ENCODE results near the gene VWC2.

VWC2 gene

GRCh38 chr7:49773218-49773935 is at the start of gene VWC2:
Gene VWC2, plus strand, starts transcription at chr7:49773638. Its CDS starts 1,798 bp downstream, at chr7:49775436.
- Mint-ChIP-seq H3K4me1 (peaks cover 8% of the 10 kb centered on the region), H3K27ac (peak within 1 kb of the TSS; percentile 71)

GRCh38 chr7:49724071-49724470 is 49.4 kb upstream of the VWC2 start:
- CTCF ChIA-PET, result no interaction called here
- Mint-ChIP-seq H3K4me3 (no peak overlapping the region), H3K9me3 (no peaks in the 10 kb centered on the region), H3K4me1 (no peaks in the 10 kb centered on the region), H3K36me3 (no peaks in the 10 kb centered on the region), H3K27ac (no peak overlapping the region), H3K27me3 (no peaks in the 10 kb centered on the region)
- DNase-seq, result no peak

More at GRCh38 chr7:49773218-49773935, at the start of gene VWC2:
- Mint-ChIP-seq H3K27me3 (peaks cover 81% of the 10 kb centered on the region), H3K4me3 (no peak within 1 kb of the TSS), H3K36me3 (peaks cover 3% of the 10 kb centered on the region), H3K9me3 (no peaks in the 10 kb centered on the region)
- DNase-seq, result no peak
- CTCF ChIA-PET, result no interaction called here

- Mint-ChIP-seq H3K27me3 (no peaks in the 10 kb centered on the region), H3K4me1 (no peaks in the 10 kb centered on the region), H3K27ac (no peak overlapping the region), H3K4me3 (no peak overlapping the region), H3K9me3 (no peaks in the 10 kb centered on the region), H3K36me3 (no peaks in the 10 kb centered on the region)
- DNase-seq, result no peak
- CTCF ChIA-PET, result no interaction called here
Measured at GRCh38 chr7:49731836-49732235, 41.6 kb upstream of the VWC2 start.

GRCh38 chr7:49762666-49763065 is 10.8 kb upstream of the VWC2 start:
- Mint-ChIP-seq H3K9me3 (no peaks in the 10 kb centered on the region), H3K27me3 (no peaks in the 10 kb centered on the region), H3K4me1 (no peaks in the 10 kb centered on the region), H3K27ac (no peak overlapping the region), H3K4me3 (no peak overlapping the region), H3K36me3 (no peaks in the 10 kb centered on the region)
- CTCF ChIA-PET, result no interaction called here
- no peak for DNase-seq

- H3K4me3 Mint-ChIP-seq, result no peak overlapping the region
- H3K9me3 Mint-ChIP-seq, result no peaks in the 10 kb centered on the region
Measured at GRCh38 chr7:49763791-49764190, 9.6 kb upstream of the VWC2 start.

GRCh38 chr7:49766966-49767365 is 6.5 kb upstream of the VWC2 start:
- H3K4me3 Mint-ChIP-seq, result no peak overlapping the region
- H3K9me3 Mint-ChIP-seq, result no peaks in the 10 kb centered on the region
- no peaks in the 10 kb centered on the region for H3K4me1 Mint-ChIP-seq
- CTCF ChIA-PET, result no interaction called here
- no peaks in the 10 kb centered on the region for H3K36me3 Mint-ChIP-seq
- no peak overlapping the region for H3K27ac Mint-ChIP-seq
- no peak for DNase-seq
- peaks cover 22% of the 10 kb centered on the region for H3K27me3 Mint-ChIP-seq

More at GRCh38 chr7:49763791-49764190, 9.6 kb upstream of the VWC2 start:
- no peak for DNase-seq
- no peaks in the 10 kb centered on the region for H3K27me3 Mint-ChIP-seq
- CTCF ChIA-PET, result no interaction called here
- H3K27ac Mint-ChIP-seq, result no peak overlapping the region
- H3K36me3 Mint-ChIP-seq, result no peaks in the 10 kb centered on the region
- H3K4me1 Mint-ChIP-seq, result no peaks in the 10 kb centered on the region

GRCh38 chr7:49767719-49768118 is 5.7 kb upstream of the VWC2 start:
- H3K4me1 Mint-ChIP-seq, result peaks cover 1% of the 10 kb centered on the region

GRCh38 chr7:49768254-49768653 is 5.2 kb upstream of the VWC2 start:
- Mint-ChIP-seq H3K36me3 (peaks cover 3% of the 10 kb centered on the region), H3K27ac (no peak overlapping the region), H3K4me1 (peaks cover 6% of the 10 kb centered on the region), H3K9me3 (no peaks in the 10 kb centered on the region), H3K27me3 (peaks cover 35% of the 10 kb centered on the region), H3K4me3 (no peak overlapping the region)
- CTCF ChIA-PET, result no interaction called here
- DNase-seq, result no peak

More at GRCh38 chr7:49767719-49768118, 5.7 kb upstream of the VWC2 start:
- Mint-ChIP-seq H3K27me3 (peaks cover 30% of the 10 kb centered on the region), H3K36me3 (no peaks in the 10 kb centered on the region), H3K4me3 (no peak overlapping the region), H3K27ac (no peak overlapping the region), H3K9me3 (no peaks in the 10 kb centered on the region)
- DNase-seq, result no peak
- CTCF ChIA-PET, result no interaction called here

- no peaks in the 10 kb centered on the region for H3K9me3 Mint-ChIP-seq
- no peak for DNase-seq
- no peak overlapping the region for H3K4me3 Mint-ChIP-seq
- peaks cover 3% of the 10 kb centered on the region for H3K36me3 Mint-ChIP-seq
- CTCF ChIA-PET, result no interaction called here
- H3K4me1 Mint-ChIP-seq, result peaks cover 6% of the 10 kb centered on the region
- H3K27ac Mint-ChIP-seq, result no peak overlapping the region
- peaks cover 41% of the 10 kb centered on the region for H3K27me3 Mint-ChIP-seq
Measured at GRCh38 chr7:49768835-49769234, 4.6 kb upstream of the VWC2 start.

- peaks cover 6% of the 10 kb centered on the region for H3K4me1 Mint-ChIP-seq
- H3K27me3 Mint-ChIP-seq, result peaks cover 46% of the 10 kb centered on the region
- H3K4me3 Mint-ChIP-seq, result no peak overlapping the region
- H3K36me3 Mint-ChIP-seq, result peaks cover 3% of the 10 kb centered on the region
- no peaks in the 10 kb centered on the region for H3K9me3 Mint-ChIP-seq
- CTCF ChIA-PET, result no interaction called here
- H3K27ac Mint-ChIP-seq, result no peak overlapping the region
- DNase-seq, result no peak
Measured at GRCh38 chr7:49769285-49769857, 4.1 kb upstream of the VWC2 start.

GRCh38 chr7:49770838-49771237 is 2.6 kb upstream of the VWC2 start:
- Mint-ChIP-seq H3K9me3 (no peaks in the 10 kb centered on the region), H3K4me1 (peaks cover 8% of the 10 kb centered on the region), H3K27ac (no peak overlapping the region), H3K4me3 (no peak overlapping the region), H3K27me3 (peaks cover 61% of the 10 kb centered on the region), H3K36me3 (peaks cover 3% of the 10 kb centered on the region)
- no peak for DNase-seq
- CTCF ChIA-PET, result no interaction called here

GRCh38 chr7:49771427-49772176 is 1.8 kb upstream of the VWC2 start:
- H3K4me1 Mint-ChIP-seq, result peaks cover 8% of the 10 kb centered on the region
- H3K9me3 Mint-ChIP-seq, result no peaks in the 10 kb centered on the region
- H3K27me3 Mint-ChIP-seq, result peaks cover 69% of the 10 kb centered on the region
- no peak overlapping the region for H3K27ac Mint-ChIP-seq
- no peak for DNase-seq
- no peak overlapping the region for H3K4me3 Mint-ChIP-seq
- CTCF ChIA-PET, result no interaction called here
- peaks cover 3% of the 10 kb centered on the region for H3K36me3 Mint-ChIP-seq

- Mint-ChIP-seq H3K4me3 (no peak overlapping the region), H3K27me3 (peaks cover 80% of the 10 kb centered on the region), H3K27ac (peak overlapping the region; percentile 71), H3K9me3 (no peaks in the 10 kb centered on the region), H3K36me3 (peaks cover 3% of the 10 kb centered on the region), H3K4me1 (peaks cover 8% of the 10 kb centered on the region)
- CTCF ChIA-PET, result interaction anchor here (0.6 kb wide), 1 partner anchor 1023 kb away, joined by 3 read pairs; no protein-coding TSS in a partner anchor
- DNase-seq, result no peak
Measured at GRCh38 chr7:49772916-49773217, 571 bp upstream of the VWC2 start.

- Mint-ChIP-seq H3K4me1 (peaks cover 8% of the 10 kb centered on the region), H3K36me3 (peaks cover 3% of the 10 kb centered on the region)
Measured at GRCh38 chr7:49773936-49774458, 559 bp downstream of the VWC2 start.

More at GRCh38 chr7:49773936-49774458, 559 bp downstream of the VWC2 start:
- Mint-ChIP-seq H3K27ac (no peak overlapping the region), H3K27me3 (peaks cover 88% of the 10 kb centered on the region), H3K4me3 (no peak overlapping the region), H3K9me3 (no peaks in the 10 kb centered on the region)
- DNase-seq, result no peak
- CTCF ChIA-PET, result no interaction called here

Measured in activated naive CD4-positive, alpha-beta T cell treated with anti-CD3 and anti-CD28 coated beads, Interleukin-2, amount 10 ng/mL, durations not matched to agents 7 days and 5 days (primary cell).